ENCODE data around the gene NAT8L.

NAT8L gene

GRCh38 chr4:2096073-2096609, 37.0 kb downstream of the NAT8L start:
- no peak for DNase-seq

DNA sequence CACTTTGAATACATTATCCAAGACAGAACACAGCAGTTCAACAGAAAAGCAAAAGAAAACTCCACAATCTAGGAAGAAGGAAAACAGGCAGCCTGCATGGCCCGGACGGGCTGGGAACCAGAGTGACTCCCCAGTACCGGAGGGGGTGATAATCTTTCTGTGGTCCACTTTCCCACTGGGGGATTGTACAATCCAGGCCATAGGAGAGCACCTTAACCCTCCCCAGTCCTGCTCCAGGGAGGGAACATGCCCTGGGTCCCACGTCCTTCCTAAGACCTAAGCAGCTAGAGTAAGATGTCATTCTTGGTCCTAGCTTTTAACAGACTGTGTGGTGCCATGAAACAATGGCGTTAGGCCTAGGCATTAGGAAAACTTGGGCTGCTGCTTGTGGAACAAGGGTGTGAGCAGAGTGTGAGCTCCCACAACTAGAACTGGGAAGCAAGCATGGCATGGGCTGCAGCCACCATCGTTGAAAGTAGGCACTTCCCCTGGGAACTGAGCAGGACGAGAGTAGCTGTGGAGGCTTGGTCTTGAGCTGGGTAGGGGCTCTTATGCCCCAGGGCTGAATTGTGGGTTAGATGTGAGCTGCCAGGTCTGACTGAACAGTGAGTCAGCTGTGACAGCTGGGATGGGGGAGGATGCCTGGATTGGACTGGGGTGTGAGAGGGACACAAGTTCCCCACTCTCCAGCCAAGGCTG, 42.4 kb downstream of the NAT8L start:
- no peak for DNase-seq

- DNase-seq: no peak
These were observed 43.1 kb downstream of the NAT8L start for GRCh38 chr4:2102045-2102883.

- DNase-seq: no peak
These were observed 44.2 kb downstream of the NAT8L start for GRCh38 chr4:2103127-2103842.

DNA sequence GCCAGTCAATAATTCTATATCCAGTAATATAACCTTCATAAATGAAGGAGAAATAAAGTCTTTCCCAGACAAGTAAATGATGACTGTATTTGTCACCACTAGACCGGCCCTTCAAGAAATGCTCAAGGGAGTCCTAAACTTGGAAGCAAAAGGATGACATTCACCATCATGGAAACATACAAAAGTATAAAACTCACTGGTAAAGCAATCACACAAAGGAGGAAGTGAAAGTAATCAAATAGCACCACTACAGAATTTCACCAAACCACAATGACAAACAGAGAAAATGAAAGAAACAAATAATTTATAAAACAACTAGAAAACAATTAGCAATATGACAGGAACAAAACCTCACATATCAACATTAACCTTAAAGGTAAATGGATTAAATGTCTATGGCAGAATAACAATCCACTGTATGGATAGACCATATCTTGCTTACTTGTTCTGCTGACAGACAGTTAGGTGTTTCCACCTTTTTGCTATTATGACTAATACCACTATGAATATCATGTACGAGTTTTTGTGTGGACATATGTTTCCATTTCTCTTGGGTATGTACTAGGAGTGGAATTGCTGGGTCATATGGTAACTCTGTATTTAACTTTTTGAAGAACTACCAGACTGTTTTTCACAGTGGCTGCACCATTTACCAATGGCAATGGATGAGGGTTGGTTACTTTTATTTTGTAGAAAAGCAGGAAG, 44.9 kb downstream of the NAT8L start:
- DNase-seq: peak; percentile 17

- no peak for DNase-seq
These were observed 45.6 kb downstream of the NAT8L start for GRCh38 chr4:2104556-2105345.

- DNase-seq: no peak
These were observed 46.4 kb downstream of the NAT8L start for GRCh38 chr4:2105559-2105958.

DNA sequence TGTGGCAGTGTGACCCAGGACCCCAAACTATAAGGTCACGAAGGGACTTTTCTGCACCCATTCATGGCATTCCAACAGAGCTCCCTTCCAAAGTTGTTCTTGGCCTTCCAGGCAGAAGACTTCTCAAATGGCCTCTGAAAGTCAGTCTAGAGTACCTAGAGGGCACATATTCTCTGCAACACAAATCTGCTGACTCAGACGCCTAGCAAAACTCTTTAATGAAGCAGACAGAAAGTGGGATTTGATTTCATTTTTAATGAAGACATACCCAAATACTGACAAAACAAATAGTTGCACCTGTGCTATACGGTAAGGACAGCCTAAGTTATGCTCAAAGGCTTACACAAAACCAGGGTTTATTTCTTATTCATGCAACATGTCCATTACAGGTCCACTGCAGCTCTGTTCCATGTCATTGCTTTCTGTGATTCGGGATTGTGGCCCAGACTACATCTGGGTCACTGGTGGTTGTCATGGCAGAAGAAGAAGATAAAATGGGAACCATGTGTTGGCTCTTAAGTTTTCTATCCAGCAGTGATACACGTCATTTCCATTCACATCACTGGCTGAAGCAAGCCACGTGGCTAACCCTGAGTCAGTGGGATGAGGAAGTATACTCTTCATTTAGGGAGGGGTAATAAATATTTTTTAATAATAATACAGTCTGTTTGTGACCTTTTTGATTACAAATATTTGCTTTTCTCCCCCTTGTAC, 57.7 kb downstream of the NAT8L start:
- no peak for DNase-seq

All from OCI-M1 (cell line).